ENCODE results near the gene FGF3. TPM values are rescaled to one million over a fixed set of nuclear protein-coding genes. Genes with fewer than 3 reads are reported as not detected.
"Not testable (repeated sequence)": the region's sequence is repeated elsewhere in the genome, so short reads cannot be mapped to it uniquely, and the experiment has no call there.

FGF3 gene
- total RNA-seq, 5 donors from 2014 or later (not counting 1 experiment from before 2014, with no cell fraction given), result not detected

DNA sequence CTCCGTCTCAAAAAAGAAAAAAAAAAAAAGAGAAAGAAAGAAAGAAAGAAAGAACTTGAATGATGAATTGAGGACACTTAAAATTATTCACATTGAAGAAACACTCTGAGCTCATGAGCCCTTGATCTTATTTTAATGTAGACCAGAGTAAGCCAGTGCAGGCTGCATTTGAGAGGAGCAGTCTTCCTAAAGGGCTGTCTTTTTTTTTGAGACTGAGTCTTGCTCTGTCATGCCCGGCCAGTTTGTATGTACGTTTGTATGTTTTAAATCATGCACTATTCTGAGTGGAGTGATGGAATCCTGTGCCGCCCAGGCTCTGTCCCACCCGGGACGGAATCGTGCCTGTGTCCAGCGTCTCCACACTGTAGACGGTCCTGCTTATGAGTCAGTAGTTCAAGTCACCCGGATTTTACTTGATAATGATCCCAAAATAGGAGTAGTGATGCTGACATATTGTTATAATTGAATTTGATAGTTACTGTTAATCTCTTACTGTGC lies 53.7 kb downstream of the FGF3 start:
- H3K4me1 ChIP-seq (ENCODE audit: control insufficient read depth in 1 of 2, extremely low read depth in 1 of 2, insufficient read depth in 2 of 2, low read length in 2 of 2), result no peaks in the 10 kb centered on the region
- Mint-ChIP-seq H3K27me3 (peaks cover 27 to 41% of the 10 kb centered on the region in 2 donors), H3K4me1 (no peaks in the 10 kb centered on the region), H3K9me3 (no peaks in the 10 kb centered on the region), H3K4me3 (no peak overlapping the region), H3K36me3 (no peaks in the 10 kb centered on the region), H3K27ac (no peak overlapping the region)
- 98% methylated on average over 7 of the region's 10 CpGs for WGBS (ENCODE audit: insufficient coverage)
- POLR2A ChIA-PET, result no interaction called here
- DNase-seq, result no peak
- H3K27ac ChIP-seq (ENCODE audit: low read length), result no peak overlapping the region
- no peak for ATAC-seq (replicated peaks in 1 of 4)
- peaks cover 5 to 40% of the 10 kb centered on the region in 2 experiments for H3K27me3 ChIP-seq (replicated peaks in 1 of 2; ENCODE audit: control insufficient read depth in 2 of 2, extremely low read depth in 1 of 2, insufficient read depth in 2 of 2, low read length in 1 of 2)
- H3K4me3 ChIP-seq (ENCODE audit: control insufficient read depth in 1 of 2, extremely low read depth in 1 of 2, low read length in 1 of 2), result no peak overlapping the region
- CTCF ChIA-PET, result no interaction called here
- no peaks in the 10 kb centered on the region for H3K36me3 ChIP-seq (ENCODE audit: control insufficient read depth in 2 of 2, extremely low read depth in 1 of 2, insufficient read depth in 1 of 2, low read length in 1 of 2)
- no peaks in the 10 kb centered on the region for H3K9me3 ChIP-seq

- H3K36me3 ChIP-seq (ENCODE audit: control insufficient read depth in 2 of 2, extremely low read depth in 1 of 2, insufficient read depth in 1 of 2, low read length in 1 of 2); ATAC-seq (replicated peaks in 1 of 4): not testable (repeated sequence)
Observed at GRCh38 chr11:69764918-69765317, 54.3 kb downstream of the FGF3 start.

GRCh38 chr11:69760319-69760718 lies 58.9 kb downstream of the FGF3 start:
- no peak overlapping the region for H3K27ac Mint-ChIP-seq
- POLR2A ChIA-PET, result no interaction called here
- H3K9me3 Mint-ChIP-seq, result peaks cover 0 to 13% (median 0%) of the 10 kb centered on the region in 3 donors
- Histone ChIP-seq H3K4me3 (ENCODE audit: control insufficient read depth in 1 of 2, extremely low read depth in 1 of 2, low read length in 1 of 2) (no peak overlapping the region), H3K27me3 (replicated peaks in 1 of 2; ENCODE audit: control insufficient read depth in 2 of 2, extremely low read depth in 1 of 2, insufficient read depth in 2 of 2, low read length in 1 of 2) (peaks cover 0 to 58% of the 10 kb centered on the region in 2 experiments), H3K9me3 (no peaks in the 10 kb centered on the region), H3K4me1 (ENCODE audit: control insufficient read depth in 1 of 2, extremely low read depth in 1 of 2, insufficient read depth in 2 of 2, low read length in 2 of 2) (no peaks in the 10 kb centered on the region), H3K27ac (ENCODE audit: low read length) (no peak overlapping the region), H3K36me3 (ENCODE audit: control insufficient read depth in 2 of 2, extremely low read depth in 1 of 2, insufficient read depth in 1 of 2, low read length in 1 of 2) (no peaks in the 10 kb centered on the region)
- CTCF ChIA-PET, result no interaction called here
- no peaks in the 10 kb centered on the region for H3K4me1 Mint-ChIP-seq
- peaks cover 32 to 43% of the 10 kb centered on the region in 2 donors for H3K27me3 Mint-ChIP-seq
- no peaks in the 10 kb centered on the region for H3K36me3 Mint-ChIP-seq
- WGBS (ENCODE audit: insufficient coverage), result 56% methylated on average over 3 of the region's 4 CpGs
- DNase-seq (no peak), ATAC-seq (replicated peaks in 1 of 4) (no peak)
- H3K4me3 Mint-ChIP-seq, result no peak overlapping the region

More at GRCh38 chr11:69764918-69765317, 54.3 kb downstream of the FGF3 start:
- peaks cover 5 to 41% of the 10 kb centered on the region in 2 experiments for H3K27me3 ChIP-seq (replicated peaks in 1 of 2; ENCODE audit: control insufficient read depth in 2 of 2, extremely low read depth in 1 of 2, insufficient read depth in 2 of 2, low read length in 1 of 2)
- H3K4me1 Mint-ChIP-seq; H3K9me3 ChIP-seq; H3K4me3 Mint-ChIP-seq; H3K27ac ChIP-seq (ENCODE audit: low read length); DNase-seq; POLR2A ChIA-PET; H3K4me3 ChIP-seq (ENCODE audit: control insufficient read depth in 1 of 2, extremely low read depth in 1 of 2, low read length in 1 of 2); H3K4me1 ChIP-seq (ENCODE audit: control insufficient read depth in 1 of 2, extremely low read depth in 1 of 2, insufficient read depth in 2 of 2, low read length in 2 of 2); CTCF ChIA-PET; H3K9me3 Mint-ChIP-seq; H3K27ac Mint-ChIP-seq; H3K36me3 Mint-ChIP-seq: not testable (repeated sequence)
- peaks cover 27 to 39% of the 10 kb centered on the region in 2 donors for H3K27me3 Mint-ChIP-seq
- WGBS (ENCODE audit: insufficient coverage), result no CpG with 5 or more reads among the region's 7 CpGs

Other genes starting within 250 kb of the FGF3 start
- gene CCND1, start 178.3 kb downstream of the FGF3 start, total RNA-seq, result 1 to 10 TPM; 1.0 to 4.2 (median 2.8) TPM
- gene LTO1, start 144.1 kb downstream of the FGF3 start, total RNA-seq, result 10 to 100 TPM; 31.8 to 64.2 (median 57.4) TPM
- gene FGF19, start 115.4 kb downstream of the FGF3 start, total RNA-seq, result under 1 TPM in 1 of 5 donors, not detected in 4; 0.09 TPM
- not detected for gene FGF4, start 44.1 kb downstream of the FGF3 start, total RNA-seq

All from T-cell (primary cell).